Activated CD4-positive, CD25-positive, alpha-beta regulatory T cell treated with anti-CD3 and anti-CD28 coated beads, Interleukin-2, amount 50 U/mL, for 16 hours (primary cell): ENCODE results near the gene SLF2.
A peak's percentile ranks its signal among the peaks of the same experiment; 100 is the strongest.

Experiments used
- DNase-seq: peaks from one replicate; pipeline ENCODE4 v3.0.0-alpha.2; 2020; ENCODE audit warnings: low read depth, low spot score

SLF2 gene, protein sequence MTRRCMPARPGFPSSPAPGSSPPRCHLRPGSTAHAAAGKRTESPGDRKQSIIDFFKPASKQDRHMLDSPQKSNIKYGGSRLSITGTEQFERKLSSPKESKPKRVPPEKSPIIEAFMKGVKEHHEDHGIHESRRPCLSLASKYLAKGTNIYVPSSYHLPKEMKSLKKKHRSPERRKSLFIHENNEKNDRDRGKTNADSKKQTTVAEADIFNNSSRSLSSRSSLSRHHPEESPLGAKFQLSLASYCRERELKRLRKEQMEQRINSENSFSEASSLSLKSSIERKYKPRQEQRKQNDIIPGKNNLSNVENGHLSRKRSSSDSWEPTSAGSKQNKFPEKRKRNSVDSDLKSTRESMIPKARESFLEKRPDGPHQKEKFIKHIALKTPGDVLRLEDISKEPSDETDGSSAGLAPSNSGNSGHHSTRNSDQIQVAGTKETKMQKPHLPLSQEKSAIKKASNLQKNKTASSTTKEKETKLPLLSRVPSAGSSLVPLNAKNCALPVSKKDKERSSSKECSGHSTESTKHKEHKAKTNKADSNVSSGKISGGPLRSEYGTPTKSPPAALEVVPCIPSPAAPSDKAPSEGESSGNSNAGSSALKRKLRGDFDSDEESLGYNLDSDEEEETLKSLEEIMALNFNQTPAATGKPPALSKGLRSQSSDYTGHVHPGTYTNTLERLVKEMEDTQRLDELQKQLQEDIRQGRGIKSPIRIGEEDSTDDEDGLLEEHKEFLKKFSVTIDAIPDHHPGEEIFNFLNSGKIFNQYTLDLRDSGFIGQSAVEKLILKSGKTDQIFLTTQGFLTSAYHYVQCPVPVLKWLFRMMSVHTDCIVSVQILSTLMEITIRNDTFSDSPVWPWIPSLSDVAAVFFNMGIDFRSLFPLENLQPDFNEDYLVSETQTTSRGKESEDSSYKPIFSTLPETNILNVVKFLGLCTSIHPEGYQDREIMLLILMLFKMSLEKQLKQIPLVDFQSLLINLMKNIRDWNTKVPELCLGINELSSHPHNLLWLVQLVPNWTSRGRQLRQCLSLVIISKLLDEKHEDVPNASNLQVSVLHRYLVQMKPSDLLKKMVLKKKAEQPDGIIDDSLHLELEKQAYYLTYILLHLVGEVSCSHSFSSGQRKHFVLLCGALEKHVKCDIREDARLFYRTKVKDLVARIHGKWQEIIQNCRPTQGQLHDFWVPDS

DNA sequence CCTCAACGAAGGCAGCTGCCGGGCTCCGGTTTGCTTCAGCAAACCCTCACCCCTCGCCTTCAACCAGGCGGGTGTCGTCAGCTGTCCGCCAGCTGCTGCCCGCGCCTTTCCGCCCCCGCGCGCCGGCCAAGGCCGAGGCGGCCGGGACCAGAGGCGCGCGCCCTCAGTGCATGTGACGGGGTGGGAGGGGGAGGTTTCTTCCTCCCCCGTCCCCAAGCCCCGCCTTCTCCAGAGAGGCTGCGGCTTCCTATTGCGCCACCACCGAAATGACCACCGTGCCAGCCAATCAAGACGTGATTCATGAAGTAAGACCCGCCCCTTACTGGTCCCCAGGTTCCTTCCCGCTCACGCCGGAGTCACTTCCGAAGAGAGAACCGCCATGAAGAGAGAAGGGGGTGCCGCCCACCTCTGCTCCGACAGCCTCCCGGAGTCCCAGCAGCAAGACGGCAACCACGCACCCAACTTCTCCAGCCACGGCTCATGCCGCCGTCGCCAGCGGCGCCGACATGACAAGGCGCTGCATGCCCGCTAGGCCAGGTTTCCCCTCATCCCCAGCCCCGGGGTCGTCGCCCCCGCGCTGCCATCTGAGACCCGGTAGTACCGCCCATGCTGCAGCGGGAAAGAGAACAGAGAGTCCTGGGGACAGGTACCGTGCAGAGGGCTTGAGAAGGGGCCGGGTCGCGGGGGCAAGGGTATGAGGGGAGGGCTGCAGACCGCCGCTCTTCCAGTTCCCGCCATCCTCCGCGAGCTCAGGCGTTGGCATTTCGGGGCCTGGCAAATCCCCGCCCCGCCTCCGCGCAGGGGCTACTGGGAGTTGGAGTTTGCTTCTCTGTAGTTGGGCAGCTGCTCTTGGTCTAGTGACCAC is at the start of gene SLF2:
TSS of gene SLF2 (plus strand) at position 359 of the 865 bp plus-strand sequence. CDS start at position 507, 148 bp downstream.
- peak; percentile 86 for DNase-seq

DNA sequence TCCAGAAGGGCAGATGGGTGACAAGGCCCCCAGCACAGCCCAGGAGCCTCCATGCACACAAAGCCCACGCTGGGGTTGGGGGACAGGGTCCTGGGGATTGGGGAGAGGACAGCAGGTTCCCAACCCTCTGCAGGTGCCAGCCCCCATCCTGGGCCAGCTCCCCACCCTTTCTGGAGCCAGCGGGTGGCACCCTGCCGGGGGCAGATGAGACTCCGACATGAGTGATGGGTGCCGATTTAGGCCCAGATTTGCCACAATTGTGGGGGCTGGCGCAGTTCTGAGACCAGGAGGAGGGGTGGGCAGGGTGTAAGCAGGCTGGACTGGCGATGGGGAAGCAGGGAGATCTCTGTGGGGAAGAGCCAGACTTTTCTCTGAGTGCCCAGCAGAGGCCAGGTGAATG is 49.3 kb upstream of the SLF2 start:
- DNase-seq = no peak

DNA sequence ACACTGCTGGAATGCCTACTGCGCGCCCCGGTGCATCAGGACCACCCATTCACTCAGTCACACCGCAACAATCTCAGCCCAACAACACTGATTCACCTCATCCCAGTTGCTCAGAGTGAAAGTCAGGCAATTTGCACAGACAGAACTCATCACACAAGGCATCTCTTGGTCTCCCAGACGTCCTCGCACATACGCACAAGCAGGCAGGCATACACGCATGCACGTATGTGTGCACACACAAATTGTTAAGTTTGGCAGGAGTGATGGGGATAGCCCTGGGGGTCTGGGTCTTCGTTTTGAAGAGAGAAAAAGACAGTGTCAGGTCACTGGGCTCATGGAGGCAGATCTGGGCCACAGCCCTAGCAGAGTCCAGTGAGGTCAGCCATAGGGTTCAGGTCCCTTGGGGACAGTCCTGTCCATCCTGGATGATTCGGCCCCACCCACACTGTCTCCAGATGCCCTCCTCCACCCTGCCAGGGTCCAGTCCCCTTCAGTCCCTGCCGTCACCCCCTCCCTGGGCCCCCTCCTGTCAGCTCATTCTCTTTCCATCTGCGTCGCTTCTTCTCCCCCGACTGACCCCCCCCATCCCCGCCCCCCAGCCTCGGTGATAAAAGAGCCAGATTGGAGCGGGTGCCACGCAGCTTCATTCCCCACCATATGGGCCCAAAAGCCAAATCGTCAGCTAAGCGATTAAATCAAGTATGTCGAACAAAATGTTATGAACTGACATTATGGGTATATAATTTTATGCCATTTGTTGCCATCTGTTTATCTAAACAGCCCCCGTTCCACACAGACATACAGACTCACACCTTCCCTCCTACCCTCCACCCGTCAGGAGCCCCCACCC is 48.5 kb upstream of the SLF2 start:
- DNase-seq = no peak

DNA sequence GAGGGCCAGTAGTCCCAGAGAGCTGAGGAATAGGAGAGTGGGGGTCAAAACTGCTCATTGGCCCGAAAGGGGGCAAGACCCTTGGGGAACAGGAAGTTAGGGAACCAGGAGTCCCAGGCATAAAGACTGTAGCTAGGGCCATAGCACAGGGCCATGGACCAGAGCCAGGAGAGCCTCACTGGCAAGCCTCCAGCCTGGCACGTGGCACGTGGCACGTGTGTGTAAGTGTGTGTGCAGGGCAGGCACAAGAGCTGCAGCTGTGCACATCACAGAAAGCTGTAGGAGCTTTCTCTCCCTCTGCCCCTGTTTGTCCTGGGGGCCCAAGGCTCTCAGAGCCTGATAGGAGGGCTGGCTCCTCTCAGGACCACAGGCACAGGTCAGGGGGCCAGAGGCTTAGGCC is 47.8 kb upstream of the SLF2 start:
- no peak for DNase-seq

DNA sequence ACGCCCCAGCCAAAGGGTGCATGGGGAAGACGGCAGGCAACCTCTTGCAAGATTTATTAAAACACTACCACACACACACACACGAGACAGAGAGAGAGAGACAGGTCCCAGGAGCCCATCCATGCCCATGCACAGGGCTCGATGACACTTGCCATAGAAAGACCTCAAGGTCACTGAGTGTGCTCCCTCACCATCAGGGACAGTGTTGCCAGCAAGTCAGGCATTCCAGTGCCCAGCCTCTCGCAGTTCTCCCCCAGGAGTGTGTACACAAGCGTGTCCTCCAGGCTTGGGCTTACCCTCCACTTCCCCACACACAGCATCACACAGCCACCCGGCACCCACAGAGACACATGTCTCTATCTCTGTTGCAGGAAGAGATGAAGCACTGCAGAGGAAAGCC is 46.8 kb upstream of the SLF2 start:
- DNase-seq = no peak

DNA sequence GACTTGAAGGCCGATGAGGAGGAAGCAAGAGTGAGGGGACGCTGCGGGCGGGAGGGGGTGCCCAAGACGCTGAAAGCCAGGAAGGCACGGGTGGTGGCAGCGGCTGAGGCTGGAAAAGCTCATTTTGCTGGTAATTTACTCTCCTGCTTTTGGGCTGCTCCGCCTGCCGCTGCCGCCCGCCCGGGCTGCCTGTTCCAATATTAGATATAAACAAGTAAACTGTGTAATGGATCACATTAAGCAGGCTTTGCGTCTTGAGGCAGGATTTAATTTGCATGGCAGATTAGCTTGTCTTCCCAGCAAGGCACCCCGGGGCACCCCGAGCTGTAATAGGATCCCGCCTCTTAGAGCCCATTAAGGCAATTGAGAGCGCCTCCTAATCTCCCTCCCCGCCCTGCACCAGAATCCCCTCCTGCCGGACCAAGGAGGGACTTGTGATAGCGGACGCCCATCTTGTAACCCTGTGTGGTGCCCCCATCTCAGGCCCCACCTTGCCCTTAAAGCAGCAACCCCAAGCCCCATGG is 46.1 kb upstream of the SLF2 start:
- DNase-seq = no peak

DNA sequence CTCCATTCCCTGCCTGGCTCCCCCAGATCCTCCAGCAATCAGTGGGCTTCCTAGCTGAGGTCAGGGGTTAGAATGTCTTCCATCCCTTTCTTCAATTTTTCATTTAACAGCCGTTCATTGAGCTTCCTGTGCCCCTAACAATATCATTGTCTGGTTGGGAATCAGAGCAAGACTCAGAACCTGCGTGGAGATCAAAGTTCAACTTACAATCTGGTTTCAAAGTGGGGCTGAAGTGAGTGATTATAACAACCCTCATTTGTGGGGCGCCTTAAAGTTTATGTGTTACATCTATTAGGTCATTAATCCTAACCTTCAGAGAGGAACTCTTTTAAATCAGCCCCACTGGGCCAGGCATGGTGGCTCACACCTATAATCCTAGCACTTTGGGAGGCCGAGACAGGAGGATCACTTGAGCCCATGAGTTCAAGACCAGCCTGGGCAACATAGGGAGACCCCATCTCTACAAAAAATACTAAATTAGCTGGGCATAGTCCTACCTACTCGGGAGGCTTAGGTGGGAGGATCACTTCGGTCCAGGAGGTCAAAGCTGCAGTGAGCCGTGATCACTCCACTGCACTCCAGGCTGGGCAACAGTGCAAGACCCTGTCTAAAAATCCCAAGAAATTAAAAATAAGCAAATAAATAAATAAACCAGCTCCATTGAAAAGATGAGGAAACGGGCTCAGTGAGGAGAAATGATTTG is 45.4 kb upstream of the SLF2 start:
- DNase-seq = no peak

DNA sequence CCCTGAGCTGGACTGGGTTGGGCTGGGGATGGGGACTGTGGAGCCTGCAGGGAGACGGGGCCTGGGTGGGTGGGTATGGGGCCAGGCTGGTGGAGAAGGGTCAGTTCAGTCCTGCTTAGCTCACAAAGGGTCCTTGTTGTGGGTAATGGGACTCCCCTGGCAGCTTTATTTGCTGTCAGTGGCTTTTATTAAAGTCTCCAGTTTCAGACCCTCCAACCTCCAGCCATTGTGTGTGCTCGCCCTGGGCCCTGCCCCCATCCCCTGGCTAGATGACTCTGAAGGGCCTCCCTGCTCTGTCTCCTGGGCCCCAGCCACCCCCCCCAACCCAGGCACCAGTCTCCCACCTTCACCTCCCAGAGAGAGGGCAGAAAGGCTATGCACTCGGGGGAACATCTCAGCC is 44.4 kb upstream of the SLF2 start:
- no peak for DNase-seq

DNA sequence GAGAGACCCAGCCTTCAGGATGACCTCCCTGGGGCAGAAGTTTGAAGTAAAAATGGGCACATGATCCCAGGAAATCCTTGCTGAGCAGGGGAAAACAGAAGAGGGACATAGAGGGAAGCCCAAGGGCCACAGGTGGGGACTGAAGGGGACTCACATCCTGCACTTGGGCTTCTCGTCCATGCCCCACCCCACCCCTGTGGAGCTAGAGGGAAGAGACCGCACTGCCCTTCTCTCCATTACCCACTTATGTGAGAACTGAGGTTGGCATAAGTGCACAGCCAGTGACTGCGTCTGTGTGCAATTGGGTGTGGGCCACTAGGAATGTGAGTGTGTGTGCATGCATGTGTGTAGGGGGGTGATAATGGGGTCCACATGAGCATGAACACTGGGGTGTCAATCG is 43.4 kb upstream of the SLF2 start:
- no peak for DNase-seq

DNA sequence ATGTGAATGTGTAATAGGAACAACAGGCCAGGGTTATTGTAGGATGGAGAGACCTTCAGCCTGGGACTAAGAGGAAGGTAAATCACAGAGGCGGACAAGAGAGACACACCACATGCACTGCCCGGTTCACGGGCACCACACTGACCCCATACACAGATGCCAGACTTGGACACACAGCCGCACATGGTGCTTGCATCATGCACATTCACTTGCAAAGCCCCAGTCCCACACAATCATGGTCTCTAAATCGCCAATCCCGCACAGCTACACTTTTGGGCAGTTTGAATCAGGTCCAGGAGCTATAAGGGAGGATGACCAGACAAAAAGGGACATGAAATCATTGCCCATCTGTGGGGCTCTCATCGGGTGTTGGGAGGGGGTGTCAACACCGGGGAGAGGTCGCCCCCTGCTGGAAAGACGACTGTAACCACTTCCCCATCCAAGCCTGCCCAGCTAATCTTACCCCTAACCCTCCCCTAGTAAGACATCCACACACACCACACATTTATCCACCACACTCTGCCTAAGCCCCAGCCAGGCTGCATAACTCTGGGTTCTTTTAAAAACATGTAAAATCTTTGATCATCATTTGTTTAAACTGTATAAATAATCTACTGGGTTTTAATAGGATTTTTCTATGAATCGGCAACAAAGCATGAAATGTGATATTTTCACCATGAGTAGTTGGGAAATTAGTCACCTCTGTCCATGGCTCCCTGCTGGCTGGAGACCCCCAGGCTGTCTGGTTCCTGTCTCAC is 40.5 kb upstream of the SLF2 start:
- DNase-seq = peak; percentile 14

DNA sequence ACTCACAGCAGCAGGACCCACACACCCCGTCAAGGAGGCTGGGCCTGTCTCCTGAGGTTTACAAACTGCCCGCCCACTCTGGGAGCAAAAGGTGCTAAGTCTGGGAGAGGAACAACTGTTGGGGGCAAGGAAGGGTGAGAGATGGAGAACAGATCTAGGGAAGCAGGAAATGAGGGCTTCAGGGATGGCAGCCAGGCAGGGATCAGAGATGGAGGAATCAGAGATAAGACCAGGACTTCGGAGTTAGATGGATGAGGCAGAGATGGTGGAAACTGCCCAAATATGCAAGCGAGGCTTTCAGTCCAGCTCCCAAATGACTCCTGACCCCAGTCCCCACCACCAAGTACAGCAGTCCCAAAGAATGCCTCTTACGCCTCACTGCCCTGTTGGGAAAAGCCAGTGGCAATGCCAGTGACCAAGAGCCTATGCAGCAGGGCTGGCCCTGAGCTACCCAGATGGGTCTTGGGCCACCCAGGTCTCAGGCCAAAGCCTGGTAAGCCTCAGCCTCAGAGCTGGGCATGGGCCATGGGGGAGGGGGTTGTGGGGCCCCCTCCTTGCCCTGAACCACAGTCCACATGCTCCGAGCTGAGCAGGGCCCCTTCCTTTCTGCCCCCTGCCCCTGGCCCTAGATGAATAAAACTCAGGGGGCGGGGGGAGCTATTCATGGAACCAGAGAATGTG is 39.5 kb upstream of the SLF2 start:
- no peak for DNase-seq

DNA sequence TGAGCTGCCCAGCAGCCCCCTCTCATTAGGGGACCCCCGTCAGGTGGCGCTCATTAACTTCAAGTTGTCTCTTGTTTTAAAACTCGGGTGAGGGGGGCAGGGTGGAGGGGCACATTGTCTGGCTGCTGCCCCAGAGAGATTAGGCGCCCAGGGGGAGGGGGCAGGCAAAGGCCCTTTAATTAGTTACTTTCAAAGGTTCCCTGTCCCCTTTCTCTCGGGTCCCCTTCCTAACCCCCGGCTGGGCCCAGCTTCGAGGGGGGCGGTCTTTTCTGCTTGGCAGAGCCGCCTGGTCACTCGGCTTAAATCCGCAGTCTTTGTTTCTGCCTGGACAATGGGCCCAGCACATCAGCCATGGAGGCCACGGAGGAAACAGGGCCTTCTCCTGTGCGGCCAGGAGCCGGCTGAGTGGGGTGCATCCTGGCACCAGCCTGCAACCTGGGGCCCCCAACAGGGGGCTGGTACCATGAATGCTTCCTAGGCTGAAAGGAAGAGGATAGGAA is 38.9 kb upstream of the SLF2 start:
- DNase-seq = no peak

DNA sequence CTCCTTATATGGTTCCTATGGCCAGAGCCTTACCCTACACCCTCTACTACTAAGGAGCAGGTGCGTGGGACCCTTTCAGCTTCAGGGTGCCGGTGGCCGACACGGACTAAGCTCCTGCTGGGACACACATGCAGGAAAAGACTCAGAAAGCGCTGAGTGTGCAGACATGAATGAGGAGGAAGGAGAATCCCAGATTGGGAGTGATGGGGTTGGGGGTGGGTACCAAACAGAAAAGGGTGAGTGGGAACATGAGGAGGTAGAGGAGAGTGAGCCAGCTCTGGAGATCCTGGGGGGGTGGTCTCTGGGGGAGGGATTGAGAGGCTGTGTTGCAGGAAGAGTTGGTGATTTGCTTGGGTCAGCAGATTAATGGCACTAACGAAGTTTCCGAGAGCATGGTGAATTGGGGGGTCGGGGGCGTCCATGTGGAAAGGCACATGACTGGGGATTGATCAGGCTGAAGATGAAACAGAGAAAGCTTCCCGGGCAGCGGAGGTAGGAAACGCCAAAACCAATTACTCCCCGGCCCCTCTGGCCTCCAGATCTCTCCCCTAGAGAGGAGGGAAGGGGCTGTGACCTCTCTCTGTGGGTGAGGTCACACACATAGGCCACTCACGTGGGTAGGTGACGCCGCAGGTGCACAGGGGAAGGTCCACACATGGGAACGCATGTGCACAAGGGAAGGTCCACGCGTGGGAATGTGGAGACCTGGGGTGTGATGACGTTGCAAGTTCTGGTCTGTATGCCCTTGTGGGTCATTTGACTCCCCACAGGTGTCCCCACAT is 37.9 kb upstream of the SLF2 start:
- DNase-seq = no peak

DNA sequence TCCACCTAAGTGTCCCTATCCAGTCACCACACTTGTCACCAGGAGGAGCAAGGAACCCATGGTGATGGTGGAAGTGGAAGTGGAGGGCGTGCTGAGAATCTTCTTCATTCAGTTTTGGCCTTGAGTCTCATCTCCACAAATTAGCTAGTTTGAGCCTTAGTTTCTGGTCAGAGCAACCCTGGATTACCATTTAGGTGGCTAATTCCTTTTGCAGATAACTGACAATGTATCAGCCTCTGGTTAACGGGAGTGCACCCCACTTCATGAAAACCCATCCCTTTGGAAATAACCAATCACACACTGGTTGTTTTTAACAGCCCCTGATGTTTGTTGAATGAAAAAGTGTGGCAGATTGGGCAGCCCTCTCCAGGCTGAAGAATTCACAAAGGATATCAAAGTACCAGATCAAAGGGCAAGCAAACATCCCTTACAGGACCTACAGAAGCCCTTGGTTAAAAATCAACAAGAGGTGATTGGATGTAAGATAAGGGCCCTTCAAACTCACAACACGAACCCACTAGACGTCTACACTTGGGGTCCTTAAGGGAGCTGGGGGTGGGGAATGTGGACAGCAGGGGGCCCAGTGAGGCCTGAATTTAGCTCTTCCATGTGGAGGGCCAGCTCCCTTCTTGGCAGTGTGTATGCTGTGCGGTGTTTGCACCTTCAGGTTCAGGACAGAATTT is 37.1 kb upstream of the SLF2 start:
- no peak for DNase-seq

DNA sequence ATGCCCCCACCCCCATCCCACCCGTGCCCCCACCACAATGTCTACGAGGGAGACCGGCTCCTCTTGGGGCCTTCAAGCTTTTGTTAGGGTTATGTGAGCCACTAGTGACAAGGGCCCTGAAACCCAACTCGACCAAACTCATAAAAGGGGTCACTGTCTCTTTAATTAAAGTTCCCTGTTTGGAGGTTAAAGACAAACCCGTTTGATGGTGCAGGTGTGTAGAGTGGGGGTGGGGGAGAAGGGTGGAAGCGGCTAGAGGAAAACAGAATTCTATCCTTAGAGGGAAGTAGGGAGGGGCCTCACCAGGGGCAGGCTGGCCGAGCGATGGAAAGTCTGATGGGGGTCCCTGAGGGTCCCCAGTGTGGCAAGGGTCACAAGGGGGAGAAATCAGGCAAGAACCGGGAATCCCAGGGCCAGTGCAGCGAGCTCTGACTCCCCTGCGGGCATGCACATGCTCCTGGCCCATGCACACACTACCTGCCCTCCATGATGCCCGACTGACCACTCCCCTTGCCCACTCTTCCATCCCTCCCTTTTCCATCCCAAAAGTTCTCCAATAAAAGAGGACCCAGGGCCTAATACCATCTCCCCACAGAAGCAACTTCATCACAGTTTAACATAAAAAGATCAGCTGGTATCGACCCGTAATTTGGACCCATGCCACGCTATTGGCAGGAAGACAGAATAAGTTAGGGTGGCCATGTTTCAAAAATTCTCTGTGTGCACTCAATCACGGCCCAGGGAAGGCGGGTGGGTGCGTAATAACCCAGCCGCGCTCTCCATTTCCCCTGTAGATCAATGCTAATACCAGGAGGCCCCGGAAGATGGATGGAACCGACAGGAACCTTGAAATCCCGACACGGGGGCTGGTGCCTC is 35.9 kb upstream of the SLF2 start:
- DNase-seq = no peak

DNA sequence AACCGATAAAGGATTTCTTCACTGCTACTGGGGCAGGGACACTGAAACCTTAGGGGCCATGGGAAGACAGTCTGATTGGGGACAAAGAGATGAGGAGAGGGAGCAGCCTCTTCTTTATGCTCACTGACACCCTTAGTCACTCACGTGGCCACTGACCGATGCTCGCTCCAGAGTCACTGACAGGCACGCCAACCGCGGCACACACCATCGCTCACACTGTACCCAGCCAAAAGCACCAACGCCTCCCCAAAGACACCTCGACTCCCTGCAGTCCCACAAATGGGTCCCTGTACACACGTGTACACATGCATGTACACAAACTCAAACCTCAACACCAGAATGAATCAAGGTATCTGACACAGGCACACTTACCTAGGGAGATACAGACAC is 35.3 kb upstream of the SLF2 start:
- DNase-seq = no peak
